ENCODE results near the gene JUNB. TPM values are rescaled to one million over a fixed set of nuclear protein-coding genes. Genes with fewer than 3 reads are reported as not detected.

JUNB gene
- polyA plus RNA-seq, 2 of the 4 experiments (the other 2 are of a cell fraction), result 55.6 to 94.7 TPM

DNA sequence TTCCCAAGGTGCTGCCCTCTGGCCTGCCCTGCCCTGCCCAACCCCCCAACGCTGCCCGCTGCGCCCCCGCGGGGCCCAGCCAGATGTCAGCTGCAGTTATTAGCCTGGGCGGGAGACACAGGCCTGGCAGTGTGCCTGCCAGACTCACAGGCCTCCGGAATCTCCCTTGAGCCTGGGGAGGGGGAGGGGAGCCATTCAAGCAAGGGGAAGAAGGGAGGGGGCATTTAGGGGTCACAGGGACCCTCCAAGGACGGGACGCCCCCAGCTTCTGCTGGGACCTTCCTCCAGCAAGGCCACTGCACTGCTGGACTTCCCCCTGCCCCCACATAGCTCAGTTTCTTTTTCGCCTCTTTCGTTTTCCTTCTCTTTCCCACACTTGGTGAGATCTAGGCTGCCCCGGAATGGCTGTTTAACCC, 2.6 kb upstream of the JUNB start (continued):
- TF ChIP-seq, protein P1, sequence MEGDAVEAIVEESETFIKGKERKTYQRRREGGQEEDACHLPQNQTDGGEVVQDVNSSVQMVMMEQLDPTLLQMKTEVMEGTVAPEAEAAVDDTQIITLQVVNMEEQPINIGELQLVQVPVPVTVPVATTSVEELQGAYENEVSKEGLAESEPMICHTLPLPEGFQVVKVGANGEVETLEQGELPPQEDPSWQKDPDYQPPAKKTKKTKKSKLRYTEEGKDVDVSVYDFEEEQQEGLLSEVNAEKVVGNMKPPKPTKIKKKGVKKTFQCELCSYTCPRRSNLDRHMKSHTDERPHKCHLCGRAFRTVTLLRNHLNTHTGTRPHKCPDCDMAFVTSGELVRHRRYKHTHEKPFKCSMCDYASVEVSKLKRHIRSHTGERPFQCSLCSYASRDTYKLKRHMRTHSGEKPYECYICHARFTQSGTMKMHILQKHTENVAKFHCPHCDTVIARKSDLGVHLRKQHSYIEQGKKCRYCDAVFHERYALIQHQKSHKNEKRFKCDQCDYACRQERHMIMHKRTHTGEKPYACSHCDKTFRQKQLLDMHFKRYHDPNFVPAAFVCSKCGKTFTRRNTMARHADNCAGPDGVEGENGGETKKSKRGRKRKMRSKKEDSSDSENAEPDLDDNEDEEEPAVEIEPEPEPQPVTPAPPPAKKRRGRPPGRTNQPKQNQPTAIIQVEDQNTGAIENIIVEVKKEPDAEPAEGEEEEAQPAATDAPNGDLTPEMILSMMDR (IDR thresholded peaks at IDR 0.05), result no peak
- no peak for TF ChIP-seq BHLHE40 (IDR thresholded peaks at IDR 0.05; ENCODE audit: low read depth, low read length)
- no peak for TF ChIP-seq ZC3H11A (IDR thresholded peaks at IDR 0.05)
- peak; percentile 62 to 65; a peak in 3 of 5 replicates for TF ChIP-seq JUN (IDR thresholded peaks at IDR 0.05)
- no peak for TF ChIP-seq NR3C1 (IDR thresholded peaks at IDR 0.05)
- TF ChIP-seq ESRRA (IDR thresholded peaks at IDR 0.05; ENCODE audit: borderline replicate concordance, low read length), result peak; percentile 62; the same call in 1 of the 2 replicates
- no peak for TF ChIP-seq RARB (CRISPR knock-in tag; IDR thresholded peaks at IDR 0.05)
- TF ChIP-seq EHF (CRISPR knock-in tag; IDR thresholded peaks at IDR 0.05), result no peak
- no peak for TF ChIP-seq RFX5 (IDR thresholded peaks at IDR 0.05)
- TF ChIP-seq KDM1A (IDR thresholded peaks at IDR 0.05; ENCODE audit: low read depth), result no peak
- no peak for TF ChIP-seq CEBPB (IDR thresholded peaks at IDR 0.05)
- TF ChIP-seq, protein P2, sequence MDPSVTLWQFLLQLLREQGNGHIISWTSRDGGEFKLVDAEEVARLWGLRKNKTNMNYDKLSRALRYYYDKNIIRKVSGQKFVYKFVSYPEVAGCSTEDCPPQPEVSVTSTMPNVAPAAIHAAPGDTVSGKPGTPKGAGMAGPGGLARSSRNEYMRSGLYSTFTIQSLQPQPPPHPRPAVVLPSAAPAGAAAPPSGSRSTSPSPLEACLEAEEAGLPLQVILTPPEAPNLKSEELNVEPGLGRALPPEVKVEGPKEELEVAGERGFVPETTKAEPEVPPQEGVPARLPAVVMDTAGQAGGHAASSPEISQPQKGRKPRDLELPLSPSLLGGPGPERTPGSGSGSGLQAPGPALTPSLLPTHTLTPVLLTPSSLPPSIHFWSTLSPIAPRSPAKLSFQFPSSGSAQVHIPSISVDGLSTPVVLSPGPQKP (IDR thresholded peaks at IDR 0.05; ENCODE audit: low read depth, low read length), result no peak
- TF ChIP-seq RCOR1 (IDR thresholded peaks at IDR 0.05; ENCODE audit: low read depth, low read length), result no peak
- TF ChIP-seq POLR2A (IDR thresholded peaks at IDR 0.05; ENCODE audit: low read length), result no peak
- no peak for TF ChIP-seq NPAS2 (CRISPR knock-in tag; IDR thresholded peaks at IDR 0.05; ENCODE audit: borderline replicate concordance)
- no peak for TF ChIP-seq HOXA7 (CRISPR knock-in tag; IDR thresholded peaks at IDR 0.05)
- TF ChIP-seq MYC (IDR thresholded peaks at IDR 0.05; ENCODE audit: borderline replicate concordance, low read length), result no peak
- no peak for TF ChIP-seq JUNB (IDR thresholded peaks at IDR 0.05)
- peak; percentile 72; the same call in 1 of the 2 replicates for TF ChIP-seq GATA3 (IDR thresholded peaks at IDR 0.05; ENCODE audit: borderline replicate concordance)
- TF ChIP-seq, protein P3, sequence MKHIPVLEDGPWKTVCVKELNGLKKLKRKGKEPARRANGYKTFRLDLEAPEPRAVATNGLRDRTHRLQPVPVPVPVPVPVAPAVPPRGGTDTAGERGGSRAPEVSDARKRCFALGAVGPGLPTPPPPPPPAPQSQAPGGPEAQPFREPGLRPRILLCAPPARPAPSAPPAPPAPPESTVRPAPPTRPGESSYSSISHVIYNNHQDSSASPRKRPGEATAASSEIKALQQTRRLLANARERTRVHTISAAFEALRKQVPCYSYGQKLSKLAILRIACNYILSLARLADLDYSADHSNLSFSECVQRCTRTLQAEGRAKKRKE (CRISPR knock-in tag; IDR thresholded peaks at IDR 0.05; ENCODE audit: low read depth), result peak; percentile 82
- no peak for TF ChIP-seq RAD21 (conservative IDR thresholded peaks at IDR 0.05 in 1 of 2, IDR thresholded peaks at IDR 0.05 in 1 of 2)
- TF ChIP-seq ZNF302 (CRISPR knock-in tag; IDR thresholded peaks at IDR 0.05), result no peak
- no peak for TF ChIP-seq HOXB5 (CRISPR knock-in tag; IDR thresholded peaks at IDR 0.05)
- TF ChIP-seq, protein P4, sequence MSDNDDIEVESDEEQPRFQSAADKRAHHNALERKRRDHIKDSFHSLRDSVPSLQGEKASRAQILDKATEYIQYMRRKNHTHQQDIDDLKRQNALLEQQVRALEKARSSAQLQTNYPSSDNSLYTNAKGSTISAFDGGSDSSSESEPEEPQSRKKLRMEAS (IDR thresholded peaks at IDR 0.05), result peak; percentile 63; the same call in 1 of the 2 replicates
- TF ChIP-seq, protein P5, sequence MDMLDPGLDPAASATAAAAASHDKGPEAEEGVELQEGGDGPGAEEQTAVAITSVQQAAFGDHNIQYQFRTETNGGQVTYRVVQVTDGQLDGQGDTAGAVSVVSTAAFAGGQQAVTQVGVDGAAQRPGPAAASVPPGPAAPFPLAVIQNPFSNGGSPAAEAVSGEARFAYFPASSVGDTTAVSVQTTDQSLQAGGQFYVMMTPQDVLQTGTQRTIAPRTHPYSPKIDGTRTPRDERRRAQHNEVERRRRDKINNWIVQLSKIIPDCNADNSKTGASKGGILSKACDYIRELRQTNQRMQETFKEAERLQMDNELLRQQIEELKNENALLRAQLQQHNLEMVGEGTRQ (IDR thresholded peaks at IDR 0.05), result no peak
- TF ChIP-seq MAZ (IDR thresholded peaks at IDR 0.05; ENCODE audit: borderline replicate concordance, low read depth, low read length), result no peak
- peak; percentile 33; the same call in 2 of the 3 replicates for TF ChIP-seq SMC3 (IDR thresholded peaks at IDR 0.05)
- TF ChIP-seq EP300 (IDR thresholded peaks at IDR 0.05), result peak in 1 of 2 experiments; percentile 72; a peak in 2 of 5 replicates
- TF ChIP-seq, protein P6, sequence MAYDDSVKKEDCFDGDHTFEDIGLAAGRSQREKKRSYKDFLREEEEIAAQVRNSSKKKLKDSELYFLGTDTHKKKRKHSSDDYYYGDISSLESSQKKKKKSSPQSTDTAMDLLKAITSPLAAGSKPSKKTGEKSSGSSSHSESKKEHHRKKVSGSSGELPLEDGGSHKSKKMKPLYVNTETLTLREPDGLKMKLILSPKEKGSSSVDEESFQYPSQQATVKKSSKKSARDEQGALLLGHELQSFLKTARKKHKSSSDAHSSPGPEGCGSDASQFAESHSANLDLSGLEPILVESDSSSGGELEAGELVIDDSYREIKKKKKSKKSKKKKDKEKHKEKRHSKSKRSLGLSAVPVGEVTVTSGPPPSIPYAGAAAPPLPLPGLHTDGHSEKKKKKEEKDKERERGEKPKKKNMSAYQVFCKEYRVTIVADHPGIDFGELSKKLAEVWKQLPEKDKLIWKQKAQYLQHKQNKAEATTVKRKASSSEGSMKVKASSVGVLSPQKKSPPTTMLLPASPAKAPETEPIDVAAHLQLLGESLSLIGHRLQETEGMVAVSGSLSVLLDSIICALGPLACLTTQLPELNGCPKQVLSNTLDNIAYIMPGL (CRISPR knock-in tag; IDR thresholded peaks at IDR 0.05; ENCODE audit: borderline replicate concordance), result no peak
- TF ChIP-seq SREBF2 (IDR thresholded peaks at IDR 0.05), result no peak

Measured in A549 (cell line).